Gastroesophageal sphincter (tissue), 3 donors: ENCODE data around the gene CDC34.

Source experiments
- POLR2A ChIP-seq, 2 donors: fragments of 450-650 bp; IDR thresholded peaks; one replicate each; pipeline ENCODE4 v1.6.1; 2017; ENCODE audit warnings: antibody characterized with exemption in 2 of 2, mild to moderate bottlenecking in 2 of 2, moderate library complexity in 1 of 2
- TF ChIP-seq, protein P1 (sequence below), 4 experiments: fragments of 200-600 bp in 2 of 4; fragments of 450-650 bp in 2 of 4; sonication (generic) in 1 of 4; IDR thresholded peaks; one replicate each; pipeline ENCODE4 v1.5.1; 2017 to 2019; ENCODE audit warnings: antibody characterized with exemption in 4 of 4, mild to moderate bottlenecking in 2 of 4, moderate library complexity in 2 of 4

DNA sequence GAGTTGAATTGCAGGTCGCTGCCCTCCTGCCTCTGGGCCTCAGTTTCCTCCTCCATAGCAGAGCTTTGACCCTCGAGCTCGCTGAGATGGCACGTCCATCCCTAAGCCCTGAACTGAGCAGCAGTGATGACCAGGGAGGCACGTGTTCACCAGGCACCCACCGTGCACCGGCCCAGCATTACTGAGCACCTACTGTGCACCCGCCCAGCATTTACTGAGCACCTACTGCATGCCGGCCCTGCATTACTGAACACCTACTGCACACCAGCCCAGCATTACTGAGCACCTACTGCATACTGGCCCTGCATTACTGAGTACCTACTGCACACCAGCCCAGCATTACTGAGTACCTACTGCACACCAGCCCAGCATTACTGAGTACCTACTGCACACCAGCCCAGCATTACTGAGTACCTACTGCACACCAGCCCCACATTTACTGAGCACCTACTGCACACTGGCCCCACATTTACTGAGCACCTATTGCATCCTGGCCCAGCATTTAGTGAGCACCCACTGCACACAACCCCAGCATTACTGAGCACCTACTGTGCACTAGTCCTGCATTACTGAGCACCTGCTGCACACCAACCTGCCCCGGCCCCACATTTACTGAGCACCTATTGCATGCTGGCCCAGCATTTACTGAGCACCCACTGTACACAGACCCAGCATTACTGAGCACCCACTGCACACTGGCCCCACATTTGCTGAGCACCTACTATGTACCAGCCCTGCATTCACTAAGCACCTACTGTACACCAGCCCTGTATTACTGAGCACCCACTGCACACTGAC is 18.0 kb upstream of the CDC34 start:
- no peak for TF ChIP-seq POLR2A (IDR thresholded peaks at IDR 0.05)
- TF ChIP-seq, protein P1, sequence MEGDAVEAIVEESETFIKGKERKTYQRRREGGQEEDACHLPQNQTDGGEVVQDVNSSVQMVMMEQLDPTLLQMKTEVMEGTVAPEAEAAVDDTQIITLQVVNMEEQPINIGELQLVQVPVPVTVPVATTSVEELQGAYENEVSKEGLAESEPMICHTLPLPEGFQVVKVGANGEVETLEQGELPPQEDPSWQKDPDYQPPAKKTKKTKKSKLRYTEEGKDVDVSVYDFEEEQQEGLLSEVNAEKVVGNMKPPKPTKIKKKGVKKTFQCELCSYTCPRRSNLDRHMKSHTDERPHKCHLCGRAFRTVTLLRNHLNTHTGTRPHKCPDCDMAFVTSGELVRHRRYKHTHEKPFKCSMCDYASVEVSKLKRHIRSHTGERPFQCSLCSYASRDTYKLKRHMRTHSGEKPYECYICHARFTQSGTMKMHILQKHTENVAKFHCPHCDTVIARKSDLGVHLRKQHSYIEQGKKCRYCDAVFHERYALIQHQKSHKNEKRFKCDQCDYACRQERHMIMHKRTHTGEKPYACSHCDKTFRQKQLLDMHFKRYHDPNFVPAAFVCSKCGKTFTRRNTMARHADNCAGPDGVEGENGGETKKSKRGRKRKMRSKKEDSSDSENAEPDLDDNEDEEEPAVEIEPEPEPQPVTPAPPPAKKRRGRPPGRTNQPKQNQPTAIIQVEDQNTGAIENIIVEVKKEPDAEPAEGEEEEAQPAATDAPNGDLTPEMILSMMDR (IDR thresholded peaks at IDR 0.05), result no peak
